ENCODE results near the gene RGS17.
A peak's percentile ranks its signal among the peaks of the same experiment; 100 is the strongest.
"Not testable (repeated sequence)": the region's sequence is repeated elsewhere in the genome, so short reads cannot be mapped to it uniquely, and the experiment has no call there.

The RGS17 gene

GRCh38 chr6:153001767-153002612, 129.1 kb downstream of the RGS17 start:
- H3K9me3 ChIP-seq (ENCODE audit: control insufficient read depth in 5 of 5, low read length in 5 of 5), result no peaks in the 10 kb centered on the region
- no peaks in the 10 kb centered on the region for H3K27me3 ChIP-seq (ENCODE audit: control insufficient read depth in 5 of 5, insufficient read depth in 4 of 5, low read length in 5 of 5)
- peak overlapping the region; percentile 83 for H3K27ac ChIP-seq (ENCODE audit: low read depth, low read length)
- H3K4me3 ChIP-seq (ENCODE audit: low read depth in 1 of 5, low read length in 5 of 5), result peak overlapping the region; percentile 81 to 98 (median 90)
- H3K4me1 ChIP-seq (ENCODE audit: control insufficient read depth in 5 of 5, insufficient read depth in 5 of 5, low read length in 5 of 5), result peaks cover 0 to 34% (median 29%) of the 10 kb centered on the region in 5 donors
- H3K36me3 ChIP-seq (ENCODE audit: control insufficient read depth in 5 of 5, insufficient read depth in 5 of 5, low read length in 5 of 5), result peaks cover 4 to 16% (median 6%) of the 10 kb centered on the region in 5 donors
- peak overlapping the region; percentile 74 to 94 (median 88) for H3K9ac ChIP-seq (ENCODE audit: low read length in 5 of 5)

GRCh38 chr6:153000790-153001189, 130.3 kb downstream of the RGS17 start:
- not testable (repeated sequence) for H3K9ac ChIP-seq (ENCODE audit: low read length in 5 of 5); H3K4me3 ChIP-seq (ENCODE audit: low read depth in 1 of 5, low read length in 5 of 5); H3K9me3 ChIP-seq (ENCODE audit: control insufficient read depth in 5 of 5, low read length in 5 of 5); H3K27me3 ChIP-seq (ENCODE audit: control insufficient read depth in 5 of 5, insufficient read depth in 4 of 5, low read length in 5 of 5)
- Histone ChIP-seq H3K4me1 (ENCODE audit: control insufficient read depth in 5 of 5, insufficient read depth in 5 of 5, low read length in 5 of 5) (peaks cover 0 to 34% (median 29%) of the 10 kb centered on the region in 5 donors), H3K27ac (ENCODE audit: low read depth, low read length) (peak overlapping the region; percentile 24), H3K36me3 (ENCODE audit: control insufficient read depth in 5 of 5, insufficient read depth in 5 of 5, low read length in 5 of 5) (peaks cover 8 to 21% (median 12%) of the 10 kb centered on the region in 5 donors)

DNA sequence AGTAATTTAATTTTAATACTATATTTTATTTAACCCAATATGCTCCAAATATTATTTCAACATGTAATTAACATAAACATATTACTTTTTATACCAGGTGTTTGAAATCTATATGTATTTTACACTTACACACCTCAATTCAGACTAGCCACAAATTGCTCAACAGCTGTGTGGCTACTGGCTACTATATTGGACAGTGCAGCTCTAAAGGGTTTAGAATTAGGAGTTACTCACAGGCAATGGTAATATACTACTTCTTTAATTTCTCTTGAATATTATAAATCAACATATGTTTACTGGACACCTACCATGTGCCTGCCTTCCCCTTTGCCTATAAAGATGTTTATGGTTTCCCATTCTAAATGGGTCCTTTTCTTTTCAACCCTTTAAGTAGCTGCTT, 130.8 kb downstream of the RGS17 start:
- no peak overlapping the region for H3K4me3 ChIP-seq (ENCODE audit: low read depth in 1 of 5, low read length in 5 of 5)
- H3K27ac ChIP-seq (ENCODE audit: low read depth, low read length), result no peak overlapping the region

GRCh38 chr6:152999538-152999937, 131.5 kb downstream of the RGS17 start:
- H3K27me3 ChIP-seq (ENCODE audit: control insufficient read depth in 5 of 5, insufficient read depth in 4 of 5, low read length in 5 of 5); H3K27ac ChIP-seq (ENCODE audit: low read depth, low read length); H3K9me3 ChIP-seq (ENCODE audit: control insufficient read depth in 5 of 5, low read length in 5 of 5); H3K9ac ChIP-seq (ENCODE audit: low read length in 5 of 5); H3K4me3 ChIP-seq (ENCODE audit: low read depth in 1 of 5, low read length in 5 of 5): not testable (repeated sequence)
- H3K36me3 ChIP-seq (ENCODE audit: control insufficient read depth in 5 of 5, insufficient read depth in 5 of 5, low read length in 5 of 5), result peaks cover 8 to 21% (median 14%) of the 10 kb centered on the region in 5 donors
- H3K4me1 ChIP-seq (ENCODE audit: control insufficient read depth in 5 of 5, insufficient read depth in 5 of 5, low read length in 5 of 5), result peaks cover 0 to 34% (median 29%) of the 10 kb centered on the region in 5 donors

More for the DNA sequence above, 130.8 kb downstream of the RGS17 start:
- Histone ChIP-seq H3K27me3 (ENCODE audit: control insufficient read depth in 5 of 5, insufficient read depth in 4 of 5, low read length in 5 of 5) (no peaks in the 10 kb centered on the region), H3K9ac (ENCODE audit: low read length in 5 of 5) (no peak overlapping the region), H3K9me3 (ENCODE audit: control insufficient read depth in 5 of 5, low read length in 5 of 5) (no peaks in the 10 kb centered on the region), H3K4me1 (ENCODE audit: control insufficient read depth in 5 of 5, insufficient read depth in 5 of 5, low read length in 5 of 5) (peaks cover 0 to 34% (median 29%) of the 10 kb centered on the region in 5 donors), H3K36me3 (ENCODE audit: control insufficient read depth in 5 of 5, insufficient read depth in 5 of 5, low read length in 5 of 5) (peaks cover 8 to 21% (median 12%) of the 10 kb centered on the region in 5 donors)

GRCh38 chr6:152993847-152994246, 137.2 kb downstream of the RGS17 start:
- Histone ChIP-seq H3K9me3 (ENCODE audit: control insufficient read depth in 5 of 5, low read length in 5 of 5) (no peaks in the 10 kb centered on the region), H3K36me3 (ENCODE audit: control insufficient read depth in 5 of 5, insufficient read depth in 5 of 5, low read length in 5 of 5) (peaks cover 24 to 45% (median 39%) of the 10 kb centered on the region in 5 donors)

GRCh38 chr6:152993431-152993830, 137.7 kb downstream of the RGS17 start:
- Histone ChIP-seq H3K27me3 (ENCODE audit: control insufficient read depth in 5 of 5, insufficient read depth in 4 of 5, low read length in 5 of 5) (no peaks in the 10 kb centered on the region), H3K9ac (ENCODE audit: low read length in 5 of 5) (no peak overlapping the region), H3K4me1 (ENCODE audit: control insufficient read depth in 5 of 5, insufficient read depth in 5 of 5, low read length in 5 of 5) (no peaks in the 10 kb centered on the region), H3K27ac (ENCODE audit: low read depth, low read length) (no peak overlapping the region), H3K36me3 (ENCODE audit: control insufficient read depth in 5 of 5, insufficient read depth in 5 of 5, low read length in 5 of 5) (peaks cover 24 to 44% (median 39%) of the 10 kb centered on the region in 5 donors), H3K9me3 (ENCODE audit: control insufficient read depth in 5 of 5, low read length in 5 of 5) (no peaks in the 10 kb centered on the region), H3K4me3 (ENCODE audit: low read depth in 1 of 5, low read length in 5 of 5) (no peak overlapping the region)

More at GRCh38 chr6:152993847-152994246, 137.2 kb downstream of the RGS17 start:
- H3K4me1 ChIP-seq (ENCODE audit: control insufficient read depth in 5 of 5, insufficient read depth in 5 of 5, low read length in 5 of 5), result no peaks in the 10 kb centered on the region
- H3K4me3 ChIP-seq (ENCODE audit: low read depth in 1 of 5, low read length in 5 of 5), result no peak overlapping the region
- no peak overlapping the region for H3K9ac ChIP-seq (ENCODE audit: low read length in 5 of 5)
- H3K27me3 ChIP-seq (ENCODE audit: control insufficient read depth in 5 of 5, insufficient read depth in 4 of 5, low read length in 5 of 5), result no peaks in the 10 kb centered on the region
- H3K27ac ChIP-seq (ENCODE audit: low read depth, low read length), result no peak overlapping the region

DNA sequence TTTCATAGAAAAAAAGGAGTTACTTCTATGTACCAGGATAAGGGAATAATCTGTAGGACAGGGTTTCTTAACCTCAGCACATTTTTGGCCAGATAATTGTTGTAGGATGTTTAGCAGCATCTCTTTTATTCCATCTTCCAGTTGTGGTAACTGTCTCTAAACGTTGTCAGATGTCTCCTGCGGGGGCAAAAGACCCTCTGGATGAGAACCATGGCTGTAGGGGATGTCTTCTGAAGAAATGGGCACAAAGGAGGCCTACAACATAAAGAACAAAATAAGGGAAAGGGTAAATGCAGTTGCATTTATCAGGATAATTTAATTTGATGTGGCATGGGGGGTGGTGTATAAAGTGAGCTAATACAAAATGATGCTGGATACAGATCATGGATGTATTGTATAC, 144.1 kb downstream of the RGS17 start:
- peaks cover 2 to 24% (median 21%) of the 10 kb centered on the region in 5 donors for H3K4me1 ChIP-seq (ENCODE audit: control insufficient read depth in 5 of 5, insufficient read depth in 5 of 5, low read length in 5 of 5)
- no peak overlapping the region for H3K27ac ChIP-seq (ENCODE audit: low read depth, low read length)
- H3K27me3 ChIP-seq (ENCODE audit: control insufficient read depth in 5 of 5, insufficient read depth in 4 of 5, low read length in 5 of 5), result peaks cover 0 to 3% (median 0%) of the 10 kb centered on the region in 5 donors
- H3K4me3 ChIP-seq (ENCODE audit: low read depth in 1 of 5, low read length in 5 of 5), result no peak overlapping the region
- no peaks in the 10 kb centered on the region for H3K9me3 ChIP-seq (ENCODE audit: control insufficient read depth in 5 of 5, low read length in 5 of 5)
- H3K9ac ChIP-seq (ENCODE audit: low read length in 5 of 5), result no peak overlapping the region
- H3K36me3 ChIP-seq (ENCODE audit: control insufficient read depth in 5 of 5, insufficient read depth in 5 of 5, low read length in 5 of 5), result peaks cover 3 to 11% (median 7%) of the 10 kb centered on the region in 5 donors

GRCh38 chr6:152985300-152985699, 145.8 kb downstream of the RGS17 start:
- H3K27me3 ChIP-seq (ENCODE audit: control insufficient read depth in 5 of 5, insufficient read depth in 4 of 5, low read length in 5 of 5); H3K36me3 ChIP-seq (ENCODE audit: control insufficient read depth in 5 of 5, insufficient read depth in 5 of 5, low read length in 5 of 5); H3K9me3 ChIP-seq (ENCODE audit: control insufficient read depth in 5 of 5, low read length in 5 of 5); H3K4me3 ChIP-seq (ENCODE audit: low read depth in 1 of 5, low read length in 5 of 5); H3K9ac ChIP-seq (ENCODE audit: low read length in 5 of 5): not testable (repeated sequence)
- Histone ChIP-seq H3K27ac (ENCODE audit: low read depth, low read length) (peak overlapping the region; percentile 77), H3K4me1 (ENCODE audit: control insufficient read depth in 5 of 5, insufficient read depth in 5 of 5, low read length in 5 of 5) (peaks cover 2 to 25% (median 23%) of the 10 kb centered on the region in 5 donors)

DNA sequence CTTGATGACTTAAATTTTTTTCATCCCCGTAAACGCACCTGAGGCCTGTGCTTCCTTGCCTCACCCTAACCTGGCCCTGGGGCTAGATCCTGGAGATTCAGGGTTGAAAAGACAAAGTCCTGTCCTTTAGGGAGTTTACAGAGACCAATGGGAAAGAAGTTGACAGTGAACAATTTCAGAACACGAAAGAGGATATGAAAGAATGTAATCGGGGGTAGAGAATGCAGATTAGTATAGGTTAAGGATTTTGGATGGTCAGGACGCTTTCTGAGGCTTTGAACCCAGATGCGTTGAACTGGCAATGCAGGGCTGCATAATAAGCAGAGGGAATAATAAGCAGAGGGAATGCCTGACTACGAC, 146.6 kb downstream of the RGS17 start:
- Histone ChIP-seq H3K9me3 (ENCODE audit: control insufficient read depth in 5 of 5, low read length in 5 of 5) (no peaks in the 10 kb centered on the region), H3K27me3 (ENCODE audit: control insufficient read depth in 5 of 5, insufficient read depth in 4 of 5, low read length in 5 of 5) (peaks cover 0 to 3% (median 0%) of the 10 kb centered on the region in 5 donors), H3K36me3 (ENCODE audit: control insufficient read depth in 5 of 5, insufficient read depth in 5 of 5, low read length in 5 of 5) (no peaks in the 10 kb centered on the region), H3K4me3 (ENCODE audit: low read depth in 1 of 5, low read length in 5 of 5) (peak overlapping the region in 3 of 5 donors; percentile 79 to 91 (median 79)), H3K4me1 (ENCODE audit: control insufficient read depth in 5 of 5, insufficient read depth in 5 of 5, low read length in 5 of 5) (peaks cover 2 to 25% (median 23%) of the 10 kb centered on the region in 5 donors), H3K9ac (ENCODE audit: low read length in 5 of 5) (peak overlapping the region; percentile 6 to 97 (median 64)), H3K27ac (ENCODE audit: low read depth, low read length) (peak overlapping the region; percentile 77)

Data from subcutaneous abdominal adipose tissue (tissue), 5 donors.